GM19240 (cell line): ENCODE measurements around the gene SLC25A13.

Experiments
- DNase-seq: peaks from one replicate; pipeline ENCODE4 v3.0.0; 2011; ENCODE audit warnings: low spot score; ENCODE audit not compliant: insufficient read length

The SLC25A13 gene

GRCh38 chr7:96244244-96244991 is 77.5 kb downstream of the SLC25A13 start:
- no peak for DNase-seq

GRCh38 chr7:96243241-96243640 is 78.7 kb downstream of the SLC25A13 start:
- no peak for DNase-seq

DNA sequence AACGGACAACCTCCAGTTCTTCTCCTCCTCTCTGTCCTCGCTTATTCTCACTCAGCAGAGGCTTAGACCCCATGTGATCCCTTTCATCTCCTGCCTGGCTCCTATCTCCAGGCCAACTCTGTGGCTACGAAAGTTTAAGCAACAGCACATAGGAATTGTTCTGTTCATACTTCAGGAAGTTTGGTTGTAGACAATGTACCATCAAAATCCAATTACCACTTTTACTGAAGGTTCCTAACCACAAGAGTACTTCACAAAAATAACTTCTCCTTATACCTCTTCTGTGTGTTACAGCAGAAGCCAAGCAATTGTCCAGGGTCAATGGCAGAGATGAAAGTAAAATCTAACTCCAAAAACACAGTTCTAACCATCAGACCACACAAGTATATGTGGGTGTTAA is 80.0 kb downstream of the SLC25A13 start:
- no peak for DNase-seq

- DNase-seq = no peak
Observed at GRCh38 chr7:96238976-96239766, 82.7 kb downstream of the SLC25A13 start.

DNA sequence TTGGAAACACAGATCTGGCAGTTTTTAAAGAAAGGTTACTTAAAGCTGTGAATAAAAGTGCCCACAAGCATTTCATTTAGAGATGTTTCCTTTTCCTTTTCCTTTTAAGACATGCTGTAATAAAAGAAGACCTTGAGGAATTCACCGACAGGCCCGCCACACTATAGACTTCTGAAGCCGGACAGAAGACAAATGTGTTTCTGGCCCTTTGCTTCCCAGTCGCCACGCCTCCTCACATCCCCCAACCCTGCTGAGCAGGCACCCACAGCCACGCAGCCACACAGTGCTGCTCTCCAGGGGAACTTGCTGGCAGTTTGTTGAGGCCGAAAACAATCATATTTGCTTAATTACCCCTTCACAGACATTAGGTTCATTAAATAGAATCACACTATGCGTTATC is 83.4 kb downstream of the SLC25A13 start:
- no peak for DNase-seq

- DNase-seq = no peak
Observed at GRCh38 chr7:96237040-96237439, 84.9 kb downstream of the SLC25A13 start.

GRCh38 chr7:96236198-96237039 is 85.5 kb downstream of the SLC25A13 start:
- DNase-seq = no peak

GRCh38 chr7:96235281-96235680 is 86.6 kb downstream of the SLC25A13 start:
- DNase-seq = no peak

DNA sequence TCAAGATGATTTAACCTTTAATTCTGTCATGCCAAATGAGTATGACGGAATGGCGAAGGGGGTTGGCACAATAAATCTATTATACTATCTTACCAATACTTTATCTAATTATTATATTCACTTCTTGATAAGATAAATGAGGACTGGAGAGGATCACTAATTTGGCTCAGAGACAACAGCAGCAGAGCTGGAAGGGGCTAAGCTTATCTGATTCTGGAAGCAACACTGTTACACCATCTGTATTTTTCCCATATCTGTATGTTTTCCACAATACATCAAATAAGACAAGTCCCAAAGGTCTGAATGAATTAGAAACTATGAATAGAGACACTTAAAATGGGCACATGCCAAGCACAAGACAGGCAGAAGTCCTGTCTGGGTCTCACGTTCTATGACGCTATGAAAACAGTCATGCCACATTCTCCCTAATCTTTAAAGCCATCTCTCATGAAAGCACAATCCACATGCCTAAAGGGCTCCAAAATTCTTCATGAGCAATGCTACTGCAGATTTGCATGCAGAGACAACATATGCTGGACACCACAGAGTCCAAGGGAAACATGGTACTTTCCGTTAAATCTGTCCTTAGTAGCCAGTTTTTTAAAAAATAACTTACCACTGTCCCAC is 88.3 kb downstream of the SLC25A13 start:
- no peak for DNase-seq

- no peak for DNase-seq
Observed at GRCh38 chr7:96233084-96233483, 88.8 kb downstream of the SLC25A13 start.

GRCh38 chr7:96228760-96229159 is 93.1 kb downstream of the SLC25A13 start:
- no peak for DNase-seq

DNA sequence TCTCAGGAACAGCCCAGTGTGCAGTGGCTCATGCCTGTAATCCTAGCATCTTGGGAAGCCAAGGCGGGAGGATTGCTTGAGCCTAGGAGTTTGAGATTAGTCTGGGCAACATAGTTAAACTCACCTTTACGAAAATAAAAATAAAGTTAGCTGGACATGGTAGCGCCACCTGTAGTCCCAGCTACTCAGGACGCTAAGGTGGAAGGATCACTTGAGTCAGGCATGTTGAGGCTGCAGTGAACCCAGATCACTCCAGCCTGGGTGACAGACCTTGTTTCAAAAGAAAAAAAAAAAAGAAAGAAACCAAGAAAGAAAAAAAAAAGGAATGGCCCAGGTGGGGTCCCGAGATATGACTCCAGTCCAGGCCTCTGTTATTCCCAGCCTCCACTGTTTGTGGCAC is 96.6 kb downstream of the SLC25A13 start:
- DNase-seq = no peak

DNA sequence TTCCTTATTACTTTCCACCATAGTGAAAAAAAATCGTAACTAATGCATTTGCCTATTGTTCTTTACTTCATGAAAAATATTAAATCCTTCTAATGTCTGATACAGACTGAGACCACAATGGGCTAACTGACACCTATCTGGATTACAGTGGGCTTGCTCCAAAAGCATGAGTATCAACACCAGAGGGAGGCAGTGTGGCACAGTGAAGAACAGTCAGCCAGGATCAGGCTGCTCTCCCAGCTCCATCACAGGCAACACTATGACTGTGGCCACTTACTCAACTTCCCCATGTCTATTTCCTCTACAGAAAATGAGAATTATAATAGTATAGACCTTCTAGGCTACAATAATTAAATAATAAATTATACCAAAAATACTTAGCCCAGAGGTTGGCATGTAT is 97.2 kb downstream of the SLC25A13 start:
- DNase-seq = no peak

GRCh38 chr7:96224073-96224472 is 97.8 kb downstream of the SLC25A13 start:
- no peak for DNase-seq

GRCh38 chr7:96221888-96222287 is 100.0 kb downstream of the SLC25A13 start:
- no peak for DNase-seq

DNA sequence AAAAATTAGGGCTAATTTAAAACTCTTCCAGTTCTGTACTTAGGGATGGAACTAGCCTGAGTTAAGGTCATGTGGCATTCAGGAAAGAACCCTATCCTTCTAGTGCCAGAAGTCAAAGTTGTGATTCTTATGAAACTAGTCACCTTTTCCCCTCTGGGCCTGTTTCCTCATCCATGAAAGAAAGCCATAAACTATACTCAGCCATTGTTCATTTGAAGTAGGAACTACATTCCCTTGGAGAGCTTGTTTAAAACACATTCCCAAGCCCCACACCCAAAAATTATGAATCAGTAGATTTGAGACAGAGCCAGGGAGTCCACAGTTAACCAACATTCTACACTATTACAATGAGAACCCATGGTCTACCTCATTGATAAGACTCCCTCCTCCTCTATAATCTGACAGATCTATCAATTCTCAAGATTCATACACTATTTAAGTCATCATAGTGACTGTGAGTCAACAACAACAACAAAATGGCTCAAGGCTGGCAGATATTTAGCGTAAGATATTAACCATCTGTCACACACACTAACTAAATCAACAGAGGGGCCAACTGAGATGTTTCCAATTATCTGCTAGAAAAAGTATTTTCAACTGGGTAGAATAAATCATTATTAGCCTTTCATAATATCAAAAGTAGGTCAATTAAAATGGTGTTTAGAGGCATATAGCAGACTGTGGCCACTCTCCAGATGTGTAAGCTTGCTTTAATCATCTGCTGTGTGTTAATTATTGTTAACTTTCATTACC is 102.3 kb downstream of the SLC25A13 start:
- no peak for DNase-seq

DNA sequence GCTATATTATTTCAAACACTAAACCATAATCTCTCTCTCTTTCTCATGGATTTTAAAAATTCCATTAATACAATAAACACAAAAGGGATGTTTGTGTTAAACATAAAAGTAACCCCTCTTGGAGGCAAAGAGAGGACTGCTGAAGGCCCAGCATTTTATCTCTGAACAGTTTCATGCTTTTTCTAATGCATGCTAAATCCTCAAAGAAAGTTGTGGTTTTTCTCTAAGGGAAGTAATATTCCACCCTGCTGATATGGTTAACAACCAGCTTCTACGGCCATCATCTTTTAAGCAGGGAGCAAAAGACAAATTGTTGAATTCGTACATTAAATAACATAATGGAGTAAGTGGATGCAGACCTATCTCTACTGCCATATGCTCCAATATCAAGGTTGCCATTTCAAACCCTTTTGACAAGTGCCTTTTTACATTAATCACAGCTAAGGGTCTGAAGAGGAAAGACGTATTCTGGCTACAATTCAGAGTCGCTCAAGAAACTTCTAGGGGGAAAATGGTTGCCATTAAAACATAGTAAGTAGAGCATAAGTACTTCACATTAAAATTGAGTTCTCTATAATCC is 103.1 kb downstream of the SLC25A13 start:
- no peak for DNase-seq

GRCh38 chr7:96217147-96217546 is 104.8 kb downstream of the SLC25A13 start:
- no peak for DNase-seq

DNA sequence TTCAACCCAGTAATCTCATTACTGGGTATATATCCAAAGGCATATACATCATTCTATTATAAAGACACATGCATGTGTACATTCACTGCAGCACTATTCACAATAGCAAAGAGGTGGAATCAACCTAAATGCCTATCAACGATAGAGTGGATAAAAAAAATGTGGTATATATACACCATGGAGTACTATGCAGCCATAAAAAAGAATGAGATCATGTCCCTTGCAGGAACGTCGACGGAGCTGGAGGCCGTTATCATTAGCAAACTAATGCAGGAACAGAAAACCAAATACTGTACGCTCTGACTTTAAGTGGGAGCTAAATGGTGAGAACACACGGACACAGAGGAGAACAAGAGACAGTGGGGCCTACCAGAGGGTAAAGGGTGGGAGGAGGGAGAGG is 105.5 kb downstream of the SLC25A13 start:
- no peak for DNase-seq

DNA sequence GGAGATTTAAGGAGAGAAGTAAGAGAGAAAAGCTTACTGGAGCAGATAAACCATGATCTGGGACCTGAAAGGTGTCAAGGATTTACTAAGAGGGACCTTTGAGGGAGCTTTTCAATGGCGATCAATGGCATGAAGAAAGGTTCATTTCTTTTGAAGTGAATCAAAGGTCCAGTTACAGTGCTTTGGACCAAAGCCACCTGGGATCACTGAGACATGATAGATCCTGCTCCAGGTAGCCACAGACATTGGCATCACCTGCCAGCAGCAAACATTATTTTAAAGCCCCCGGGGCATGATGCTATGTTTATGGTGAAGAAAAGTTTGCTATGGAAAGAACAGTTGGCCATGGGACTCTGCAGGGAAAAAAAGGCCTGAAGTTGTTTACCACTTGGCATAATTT is 109.4 kb downstream of the SLC25A13 start:
- no peak for DNase-seq
